GM23338 (cell line): ENCODE data around the gene SAMD4A.

ENCODE experiments used
- EZH2phosphoT487 ChIP-seq: fragments of 200-600 bp; sonication (generic); IDR thresholded peaks from one replicate; pipeline ENCODE4 v1.8.1; 2018; ENCODE audit warnings: antibody characterized with exemption; ENCODE audit not compliant: unreplicated experiment
- TF ChIP-seq, protein P1 (sequence below), 2 experiments: fragments of 200-600 bp in 1 of 2; sonication (generic) in 1 of 2; conservative IDR thresholded peaks; 2 replicates each; pipeline versions ENCODE4 v1.5.1 to v1.6.1; 2016 to 2017; ENCODE audit warnings: antibody characterized with exemption in 2 of 2, low read depth in 2 of 2, mild to moderate bottlenecking in 2 of 2, moderate library complexity in 1 of 2

DNA sequence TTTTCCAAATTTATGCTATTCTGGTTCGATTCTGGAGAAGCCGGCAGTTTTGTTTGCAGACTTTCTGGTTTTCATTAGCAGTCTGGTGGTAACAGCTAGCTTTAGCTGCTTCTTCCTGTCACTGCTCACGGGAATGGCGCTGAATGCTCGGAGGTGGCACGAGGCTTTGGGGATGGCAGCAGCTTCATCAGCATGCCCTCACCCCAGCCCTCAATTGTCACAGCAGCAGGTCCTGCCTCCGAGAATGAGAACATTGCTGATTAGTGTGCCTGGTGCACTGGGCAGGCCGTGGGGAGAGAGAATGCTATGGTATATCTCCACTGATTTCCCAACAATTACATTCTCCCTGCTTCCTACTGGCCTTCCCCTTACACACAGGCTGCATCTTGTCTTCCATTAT lies 73.6 kb downstream of the SAMD4A start:
- TF ChIP-seq EZH2phosphoT487 = no peak
- TF ChIP-seq, protein P1, sequence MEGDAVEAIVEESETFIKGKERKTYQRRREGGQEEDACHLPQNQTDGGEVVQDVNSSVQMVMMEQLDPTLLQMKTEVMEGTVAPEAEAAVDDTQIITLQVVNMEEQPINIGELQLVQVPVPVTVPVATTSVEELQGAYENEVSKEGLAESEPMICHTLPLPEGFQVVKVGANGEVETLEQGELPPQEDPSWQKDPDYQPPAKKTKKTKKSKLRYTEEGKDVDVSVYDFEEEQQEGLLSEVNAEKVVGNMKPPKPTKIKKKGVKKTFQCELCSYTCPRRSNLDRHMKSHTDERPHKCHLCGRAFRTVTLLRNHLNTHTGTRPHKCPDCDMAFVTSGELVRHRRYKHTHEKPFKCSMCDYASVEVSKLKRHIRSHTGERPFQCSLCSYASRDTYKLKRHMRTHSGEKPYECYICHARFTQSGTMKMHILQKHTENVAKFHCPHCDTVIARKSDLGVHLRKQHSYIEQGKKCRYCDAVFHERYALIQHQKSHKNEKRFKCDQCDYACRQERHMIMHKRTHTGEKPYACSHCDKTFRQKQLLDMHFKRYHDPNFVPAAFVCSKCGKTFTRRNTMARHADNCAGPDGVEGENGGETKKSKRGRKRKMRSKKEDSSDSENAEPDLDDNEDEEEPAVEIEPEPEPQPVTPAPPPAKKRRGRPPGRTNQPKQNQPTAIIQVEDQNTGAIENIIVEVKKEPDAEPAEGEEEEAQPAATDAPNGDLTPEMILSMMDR (conservative IDR thresholded peaks at IDR 0.05; ENCODE audit: low read depth in 2 of 2) = no peak
